ENCODE results near the gene EXOSC10.
"Not testable (repeated sequence)": the region's sequence is repeated elsewhere in the genome, so short reads cannot be mapped to it uniquely, and the experiment has no call there.

The EXOSC10 gene

GRCh38 chr1:11107599-11107998 lies 7.9 kb upstream of the EXOSC10 start:
- no peak for DNase-seq

- DNase-seq: no peak
Measured at GRCh38 chr1:11105586-11105985, 5.9 kb upstream of the EXOSC10 start.

- DNase-seq: no peak
Measured at GRCh38 chr1:11101347-11101746, 1.7 kb upstream of the EXOSC10 start.

- DNase-seq: not testable (repeated sequence)
Measured at GRCh38 chr1:11100806-11101205, 1.1 kb upstream of the EXOSC10 start.

GRCh38 chr1:11100149-11100493 lies 452 bp upstream of the EXOSC10 start:
- DNase-seq: no peak

DNA sequence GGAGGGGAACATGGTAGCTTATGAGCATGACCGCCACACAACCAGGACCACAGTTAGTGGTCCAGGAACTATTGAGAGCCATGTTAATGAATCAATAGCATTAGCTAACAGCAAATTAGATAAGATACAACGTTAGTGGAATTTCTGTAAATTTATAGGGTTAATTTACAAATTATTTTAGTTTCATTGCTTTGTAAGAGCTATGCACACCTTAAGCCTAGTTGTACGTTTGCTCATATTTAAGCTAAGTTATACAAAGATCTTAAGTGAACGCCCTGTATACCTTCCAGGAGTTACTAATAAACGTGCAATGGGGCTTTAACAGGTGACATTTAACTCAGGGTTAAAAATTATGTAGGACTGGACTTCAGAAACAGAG lies 749 bp downstream of the EXOSC10 start:
- DNase-seq: no peak

DNA sequence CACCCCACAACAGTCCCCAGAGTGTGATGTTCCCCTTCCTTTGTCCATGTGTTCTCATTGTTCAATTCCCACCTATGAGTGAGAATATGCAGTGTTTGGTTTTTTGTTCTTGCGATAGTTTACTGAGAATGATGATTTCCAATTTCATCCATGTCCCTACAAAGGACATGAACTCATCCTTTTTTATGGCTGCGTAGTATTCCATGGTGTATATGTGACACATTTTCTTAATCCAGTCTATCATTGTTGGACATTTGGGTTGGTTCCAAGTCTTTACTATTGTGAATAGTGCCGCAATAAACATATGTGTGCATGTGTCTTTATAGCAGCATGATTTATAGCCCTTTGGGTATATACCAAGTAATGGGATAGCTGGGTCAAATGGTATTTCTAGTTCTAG lies 15.9 kb downstream of the EXOSC10 start:
- not testable (repeated sequence) for DNase-seq

DNA sequence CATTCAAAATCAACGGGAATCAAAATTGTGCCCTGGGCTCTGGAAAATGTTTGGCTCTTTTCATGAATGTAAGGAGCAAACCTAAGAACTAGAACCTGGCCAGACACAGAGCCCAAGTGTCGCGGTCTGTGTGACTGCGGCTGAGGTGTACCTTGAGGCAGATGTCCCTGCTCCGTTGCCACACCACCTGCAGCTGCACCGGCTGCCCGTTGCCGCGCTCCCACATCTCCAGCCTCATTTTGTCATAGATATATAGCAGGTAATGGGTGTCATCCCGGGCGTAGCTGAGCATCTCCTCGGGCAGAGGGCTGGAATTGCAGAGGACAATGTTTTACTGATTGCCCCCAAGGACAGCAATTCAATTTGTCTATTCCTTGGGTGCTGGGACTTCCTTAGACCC lies 18.7 kb downstream of the EXOSC10 start:
- no peak for DNase-seq

DNA sequence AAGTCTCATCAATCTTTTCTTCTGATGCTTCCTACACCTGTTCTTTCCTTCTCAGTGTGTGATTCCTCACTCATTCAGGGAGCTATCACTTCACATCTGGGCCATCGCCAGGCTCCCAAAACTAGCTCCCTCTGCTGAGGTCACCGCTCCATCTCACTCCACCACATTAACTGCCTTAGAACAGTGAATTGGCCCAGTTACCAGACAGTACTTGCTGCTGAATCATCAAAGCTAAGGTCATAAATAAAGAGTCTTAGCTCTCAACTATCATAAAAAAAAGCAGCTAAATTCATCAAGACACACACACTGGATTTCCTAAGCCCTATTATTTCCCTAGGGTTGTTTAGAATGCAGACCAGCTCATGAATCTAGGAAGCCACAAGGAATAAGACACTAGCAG lies 21.0 kb downstream of the EXOSC10 start:
- DNase-seq: no peak

GRCh38 chr1:11073398-11073797 lies 26.3 kb downstream of the EXOSC10 start:
- DNase-seq: not testable (repeated sequence)

DNA sequence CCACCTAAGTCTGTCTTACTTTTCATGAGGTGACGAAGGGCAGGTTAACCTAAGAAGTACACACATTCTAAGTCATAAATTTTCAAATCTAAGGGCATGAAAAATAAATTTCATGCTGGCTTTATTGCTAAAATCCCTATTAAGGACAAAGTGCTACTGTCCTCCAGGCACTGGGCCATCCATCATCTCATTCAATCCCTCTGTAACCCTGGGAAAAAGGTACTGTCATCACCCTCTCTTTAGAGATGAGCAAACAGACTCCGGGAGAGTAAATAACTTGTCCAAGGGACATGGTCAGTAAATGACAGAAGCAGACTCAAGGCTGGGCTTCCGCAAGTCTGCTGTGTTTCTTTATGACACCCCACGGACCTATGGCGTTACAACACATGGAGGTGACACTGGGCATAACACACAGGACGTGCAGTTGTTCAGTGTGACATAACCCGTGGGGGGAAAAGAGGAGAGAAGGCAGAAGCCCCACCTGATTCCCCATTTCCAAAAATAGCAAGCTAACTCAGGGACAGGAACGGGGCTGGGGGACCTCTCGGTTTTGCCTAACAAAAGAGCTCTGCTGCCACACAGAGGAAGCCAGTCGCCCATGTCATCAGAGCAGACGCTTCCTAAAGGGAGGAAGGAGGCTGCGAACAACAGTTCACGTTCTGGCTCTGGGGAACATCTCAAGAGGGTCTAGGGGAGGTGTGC lies 27.3 kb downstream of the EXOSC10 start:
- no peak for DNase-seq

DNA sequence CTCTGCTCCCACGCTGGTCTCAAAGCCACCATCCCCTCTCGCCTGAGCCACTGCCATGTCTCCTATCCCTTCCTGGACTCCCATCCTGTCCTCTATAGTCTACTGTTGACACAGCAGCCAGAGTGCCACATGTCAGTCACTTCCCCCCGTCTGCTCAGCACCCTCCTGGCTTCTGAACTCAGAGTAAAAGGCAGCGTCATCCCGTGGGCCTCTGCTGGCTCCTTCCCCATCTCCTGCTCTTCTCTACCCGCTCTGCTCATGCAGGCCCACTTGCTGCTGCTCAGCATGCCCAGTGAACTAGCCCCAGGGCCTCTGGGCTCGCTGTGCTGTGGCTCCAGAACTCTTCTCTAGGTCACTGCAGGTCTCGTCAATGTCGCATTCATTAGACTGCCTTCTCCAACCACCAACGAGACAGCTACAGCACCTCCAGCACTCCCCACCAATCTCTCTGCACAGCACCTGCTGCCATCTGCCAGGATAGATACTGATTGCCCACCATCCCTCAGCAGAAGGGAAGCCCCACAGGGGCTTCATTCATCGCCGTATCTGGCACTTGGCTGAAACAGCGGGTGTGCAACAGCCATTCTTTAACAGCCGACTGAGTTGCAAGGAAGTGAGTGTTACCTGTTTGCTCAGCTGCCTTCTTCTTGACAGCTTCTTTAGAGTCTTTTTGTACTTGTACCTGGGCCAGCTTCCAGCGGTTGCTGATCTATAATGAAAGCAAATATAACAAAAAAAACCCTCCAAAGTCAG lies 28.0 kb downstream of the EXOSC10 start:
- no peak for DNase-seq

DNA sequence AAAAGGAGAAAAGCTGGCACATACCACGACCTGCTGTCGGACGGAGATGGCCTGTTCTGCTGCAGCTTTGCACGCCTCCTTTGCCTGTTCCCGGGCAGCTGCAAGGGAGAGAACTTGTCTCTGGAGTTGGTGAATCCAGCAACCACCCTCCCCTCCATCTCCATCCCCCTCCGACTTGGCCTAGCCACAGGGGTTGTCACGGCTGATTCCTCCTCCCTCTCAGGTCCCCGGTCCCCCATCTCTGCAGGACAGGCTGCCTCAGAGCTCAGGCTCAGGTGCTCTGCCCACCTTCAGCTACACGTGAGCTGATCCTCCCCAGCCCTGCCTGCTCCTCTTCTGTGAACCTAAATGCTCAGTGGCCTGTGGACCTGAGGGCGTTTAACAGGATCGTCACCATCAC lies 28.8 kb downstream of the EXOSC10 start:
- no peak for DNase-seq

GRCh38 chr1:11068600-11069473 lies 30.8 kb downstream of the EXOSC10 start:
- no peak for DNase-seq

DNA sequence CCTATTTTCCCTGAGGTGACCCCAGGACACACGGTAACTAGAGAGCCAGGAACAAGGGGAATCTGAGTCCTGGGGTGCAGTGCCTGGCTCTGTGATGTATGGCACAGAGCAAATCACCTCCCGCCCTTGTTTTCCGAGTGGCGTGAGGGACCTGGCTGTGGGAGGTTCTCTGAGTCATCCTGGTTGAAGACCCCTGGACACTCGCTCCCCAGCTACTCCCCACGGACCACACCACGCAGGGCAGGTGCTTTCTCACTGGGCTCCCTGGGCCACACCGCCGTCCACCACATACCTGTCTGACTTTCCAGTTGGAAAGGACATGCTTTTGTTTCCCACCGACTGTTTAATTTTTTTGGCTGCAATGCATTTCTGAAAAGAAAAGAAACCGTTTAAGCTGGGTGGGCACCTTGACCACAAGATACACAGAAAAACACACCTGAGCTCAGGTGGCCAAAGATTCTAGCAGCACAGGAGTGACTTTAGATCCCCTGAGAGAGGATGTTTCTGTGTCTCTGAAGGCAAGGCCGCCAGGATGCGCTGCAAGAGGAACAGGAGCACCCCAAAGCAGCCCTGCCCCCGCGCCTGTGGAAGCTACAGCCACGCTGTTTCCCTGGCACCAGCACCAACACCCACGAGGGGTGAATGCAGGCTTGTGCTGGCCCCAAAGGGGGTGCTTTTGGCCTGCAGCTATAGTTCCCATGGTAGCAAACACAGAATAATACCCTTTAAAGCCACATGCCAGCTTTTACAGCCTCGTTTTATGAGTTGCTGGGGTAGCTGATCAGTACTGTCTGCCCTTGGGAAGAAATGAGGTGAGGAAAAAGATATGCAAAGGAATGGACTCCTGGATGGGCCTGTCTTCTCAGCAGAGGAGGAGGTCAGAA lies 31.7 kb downstream of the EXOSC10 start:
- DNase-seq: no peak

DNA sequence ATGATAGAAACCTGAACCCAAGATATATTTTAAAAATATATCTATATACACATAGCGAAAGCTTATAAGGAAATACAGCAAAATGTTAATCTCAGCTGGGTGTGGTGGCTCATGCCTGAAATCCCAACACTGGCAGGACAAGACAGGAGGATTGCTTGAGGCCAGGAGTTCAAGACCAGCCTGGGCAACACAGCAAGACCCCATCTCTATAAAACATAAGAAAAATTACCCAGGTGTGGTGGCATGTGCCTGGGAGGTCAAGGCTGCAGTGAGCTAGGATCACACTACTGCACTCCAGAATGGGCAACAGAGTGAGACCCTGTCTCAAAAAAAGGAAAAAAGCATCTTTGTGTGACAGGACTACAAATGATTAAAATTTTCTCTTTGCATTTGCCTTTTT lies 33.9 kb downstream of the EXOSC10 start:
- DNase-seq: no peak

GRCh38 chr1:11064942-11065341 lies 34.7 kb downstream of the EXOSC10 start:
- DNase-seq: no peak

GRCh38 chr1:11063937-11064537 lies 35.6 kb downstream of the EXOSC10 start:
- not testable (repeated sequence) for DNase-seq

DNA sequence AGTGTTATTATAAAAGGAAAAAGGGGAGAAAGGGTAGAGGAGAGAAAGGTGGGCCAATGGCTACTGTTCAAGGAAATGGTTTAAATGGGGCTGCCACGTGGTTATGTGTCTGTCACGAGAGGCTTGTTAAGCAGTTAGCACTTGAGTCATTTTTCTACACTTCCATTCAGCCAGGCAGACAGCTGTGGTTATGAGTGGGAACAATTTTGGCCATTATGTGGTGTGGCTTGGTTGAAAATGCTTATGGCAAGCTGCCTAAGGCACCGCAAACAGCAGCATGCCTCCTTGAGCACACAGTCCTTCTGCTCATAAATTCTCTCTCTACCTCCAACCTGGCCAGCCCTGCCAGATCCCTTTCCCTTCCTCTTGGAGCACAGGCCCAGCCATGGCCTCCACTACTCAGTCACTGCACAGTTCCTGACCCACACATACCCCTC lies 36.7 kb downstream of the EXOSC10 start:
- DNase-seq: no peak

GRCh38 chr1:11061652-11062365 lies 37.9 kb downstream of the EXOSC10 start:
- DNase-seq: no peak

Measured in activated naive CD4-positive, alpha-beta T cell (primary cell).